ENCODE measurements around the gene MTAP.

MTAP gene

DNA sequence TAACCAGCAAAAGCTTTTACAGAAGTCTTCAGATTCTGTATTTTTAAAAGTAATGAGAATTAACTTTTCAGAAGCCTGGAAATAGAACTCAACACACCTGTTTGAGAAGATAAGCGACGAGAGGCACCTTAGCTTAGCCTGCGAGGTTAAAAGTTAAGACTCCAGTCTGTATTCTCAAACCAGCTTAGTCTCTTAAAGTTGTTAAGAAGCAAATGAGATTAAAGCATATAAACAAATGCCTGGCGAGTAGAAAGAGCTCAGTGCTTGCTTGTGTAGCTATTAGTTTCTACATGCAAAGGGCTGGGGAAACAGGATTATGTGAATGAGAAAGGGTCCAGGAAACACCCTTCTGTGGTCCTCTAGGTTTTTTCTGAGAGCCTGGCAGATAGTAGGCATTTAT, 51.7 kb downstream of the MTAP start:
- no peak for DNase-seq

DNA sequence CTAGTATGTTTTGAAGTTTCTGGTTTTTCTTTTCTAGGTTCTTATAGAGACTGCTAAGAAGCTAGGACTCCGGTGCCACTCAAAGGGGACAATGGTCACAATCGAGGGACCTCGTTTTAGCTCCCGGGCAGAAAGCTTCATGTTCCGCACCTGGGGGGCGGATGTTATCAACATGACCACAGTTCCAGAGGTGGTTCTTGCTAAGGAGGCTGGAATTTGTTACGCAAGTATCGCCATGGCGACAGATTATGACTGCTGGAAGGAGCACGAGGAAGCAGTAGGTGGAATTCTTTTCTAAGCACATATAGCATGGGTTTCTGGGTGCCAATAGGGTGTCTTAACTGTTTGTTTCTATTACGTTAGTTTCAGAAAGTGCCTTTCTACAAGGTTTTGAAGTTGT, 52.2 kb downstream of the MTAP start:
- DNase-seq = no peak

DNA sequence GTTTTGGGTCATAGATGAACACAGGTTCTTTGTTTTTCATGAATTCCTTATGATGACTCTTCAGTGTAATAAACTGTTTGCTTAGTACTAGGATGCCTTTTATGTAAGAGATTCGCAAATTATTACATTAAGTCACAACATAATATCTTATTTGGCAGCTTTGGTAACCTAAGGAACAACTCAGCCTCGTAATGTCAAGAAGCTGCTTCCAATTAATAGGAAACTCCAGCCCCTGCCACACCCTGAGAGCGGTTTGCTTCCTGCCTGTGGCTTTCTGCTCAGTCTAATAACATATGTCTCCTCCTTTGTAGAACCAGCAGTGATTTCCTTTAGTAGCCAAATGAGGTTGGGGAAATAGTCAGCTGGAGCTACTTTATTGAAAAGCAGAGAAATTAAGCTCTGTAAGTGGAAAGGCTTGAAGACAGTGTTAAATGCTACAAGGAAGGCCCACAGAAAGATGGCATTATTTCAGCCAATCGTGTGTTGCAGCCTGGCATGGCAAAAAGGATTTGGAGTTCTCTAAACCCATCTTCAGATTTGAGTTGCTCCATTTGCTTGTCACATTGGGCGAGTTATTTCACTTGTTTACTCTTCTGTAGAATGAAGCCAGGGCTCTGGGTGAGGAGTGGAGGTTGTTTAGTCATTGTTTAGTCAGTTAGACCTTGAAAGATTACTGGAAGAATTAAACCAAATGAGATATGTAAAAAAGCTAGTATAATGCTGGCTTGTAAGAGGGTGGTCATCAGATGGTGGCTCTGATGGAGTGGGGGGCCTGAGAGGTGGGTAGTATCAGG, 54.1 kb downstream of the MTAP start:
- no peak for DNase-seq

- DNase-seq = no peak
These were observed 60.4 kb downstream of the MTAP start for GRCh38 chr9:21862871-21863270.

GRCh38 chr9:21864505-21864904, 62.1 kb downstream of the MTAP start:
- DNase-seq = no peak

DNA sequence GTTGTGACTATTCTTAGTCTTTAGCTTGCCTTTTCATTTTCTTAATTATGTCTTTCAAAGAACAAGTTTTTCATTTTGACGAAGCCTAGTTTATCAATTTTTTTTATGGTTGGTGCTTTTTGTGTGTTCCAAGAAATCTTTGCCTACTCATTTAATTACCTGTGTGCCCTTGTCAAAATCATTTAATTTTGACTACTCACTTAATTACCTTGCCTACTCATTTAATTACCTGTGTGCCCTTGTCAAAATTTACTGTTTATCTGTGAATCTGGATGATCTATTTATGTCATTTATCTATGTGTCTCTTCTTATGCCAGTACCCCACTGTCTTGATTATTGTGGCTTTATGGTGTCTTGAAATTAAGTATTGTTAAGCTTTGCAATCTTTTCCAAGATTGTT, 63.9 kb downstream of the MTAP start:
- no peak for DNase-seq

- DNase-seq = no peak
These were observed 69.0 kb downstream of the MTAP start for GRCh38 chr9:21871256-21871975.

- no peak for DNase-seq
These were observed 70.3 kb downstream of the MTAP start for GRCh38 chr9:21872696-21873095.

- no peak for DNase-seq
These were observed 71.2 kb downstream of the MTAP start for GRCh38 chr9:21873540-21874221.

DNA sequence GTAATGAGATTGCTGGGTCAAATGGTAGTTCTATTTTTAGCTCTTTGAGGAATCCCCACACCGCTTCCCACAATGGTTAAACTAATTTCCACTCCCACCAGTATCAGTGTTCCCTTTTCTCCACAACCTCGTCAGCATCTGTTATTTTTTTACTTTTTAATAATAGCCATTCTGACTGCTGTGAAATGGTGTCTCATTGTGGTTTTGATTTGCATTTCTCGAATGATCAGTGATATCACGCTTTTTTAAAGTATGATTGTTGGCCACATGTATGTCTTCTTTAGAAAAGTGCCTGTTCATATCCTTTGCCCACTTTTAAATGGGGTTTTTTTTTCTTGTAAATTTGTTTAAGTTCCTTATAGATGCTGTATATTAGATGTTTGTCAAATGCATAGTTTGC, 73.5 kb downstream of the MTAP start:
- no peak for DNase-seq

GRCh38 chr9:21883642-21884041, 81.2 kb downstream of the MTAP start:
- no peak for DNase-seq

DNA sequence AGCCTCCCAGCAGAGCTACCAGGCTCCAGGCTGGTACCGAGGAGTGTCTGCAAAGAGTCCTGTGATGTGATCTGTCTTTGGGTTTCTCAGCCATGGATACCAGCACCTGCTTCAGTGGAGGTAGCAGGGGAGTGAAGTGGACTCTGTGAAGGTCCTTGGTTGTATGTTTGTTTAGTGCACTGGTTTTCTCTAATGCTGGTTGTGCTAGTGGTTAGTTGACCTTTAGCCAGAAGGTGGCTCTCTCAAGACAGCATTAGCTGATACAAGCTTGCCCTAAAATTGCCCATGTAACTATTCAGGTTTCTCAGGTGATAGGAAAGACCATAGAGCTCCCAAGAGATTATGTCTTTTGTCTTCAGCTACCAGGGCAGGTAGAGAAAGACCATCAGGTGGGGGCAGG, 87.2 kb downstream of the MTAP start:
- DNase-seq = no peak

DNA sequence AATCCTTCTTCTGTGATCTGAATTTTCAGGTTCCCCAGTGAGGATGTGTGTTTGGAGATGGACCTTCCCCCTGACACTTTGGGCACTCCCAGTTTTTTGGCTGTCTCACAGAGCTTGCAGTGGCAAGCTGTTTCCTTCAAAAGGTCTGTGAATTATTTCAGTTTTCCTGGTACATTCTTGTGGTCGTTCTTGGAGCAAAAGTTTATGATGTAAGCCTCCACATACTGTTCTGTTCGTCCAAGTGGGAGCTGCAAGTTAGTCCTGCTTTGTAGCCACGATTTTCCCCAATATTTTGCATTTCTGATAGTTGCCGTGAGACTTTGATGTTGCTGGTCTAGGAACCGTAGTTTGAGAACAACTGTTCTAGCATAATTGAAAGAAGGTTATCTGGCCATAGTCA, 88.3 kb downstream of the MTAP start:
- no peak for DNase-seq

GRCh38 chr9:21901546-21901945, 99.1 kb downstream of the MTAP start:
- DNase-seq = no peak

GRCh38 chr9:21902136-21902535, 99.7 kb downstream of the MTAP start:
- DNase-seq = no peak

GRCh38 chr9:21903380-21903965, 101.0 kb downstream of the MTAP start:
- DNase-seq = no peak

GRCh38 chr9:21904371-21904770, 101.9 kb downstream of the MTAP start:
- no peak for DNase-seq

- DNase-seq = no peak
These were observed 102.3 kb downstream of the MTAP start for GRCh38 chr9:21904776-21905175.

GRCh38 chr9:21906213-21906612, 103.8 kb downstream of the MTAP start:
- DNase-seq = no peak

- no peak for DNase-seq
These were observed 104.4 kb downstream of the MTAP start for GRCh38 chr9:21906881-21907280.

- no peak for DNase-seq
These were observed 117.2 kb downstream of the MTAP start for GRCh38 chr9:21919377-21920362.

GRCh38 chr9:21923694-21924093, 121.3 kb downstream of the MTAP start:
- DNase-seq = no peak

Measured in right forelimb (tissue), 1 donor.